H9 (cell line): Measurements from ENCODE around the gene ZRSR2. TPM values are rescaled to one million over a fixed set of nuclear protein-coding genes. Genes with fewer than 3 reads are reported as not detected.

Source experiments
- DNase-seq: peaks from one replicate; pipeline ENCODE4 v3.0.0-alpha.2; 2017
- H2AFZ ChIP-seq: one replicate; pipeline ENCODE4 v1.6.1; 2013; ENCODE audit warnings: mild to moderate bottlenecking, low read length, control low read depth, moderate library complexity
- H2AK5ac ChIP-seq: 2 replicates; pipeline ENCODE4 v1.6.1; 2013; ENCODE audit warnings: low read length, control low read depth, mixed read lengths; ENCODE audit not compliant: insufficient read length
- H2BK120ac ChIP-seq: one replicate; pipeline ENCODE4 v1.6.1; 2013; ENCODE audit warnings: low read depth, mild to moderate bottlenecking, low read length, control low read depth, inconsistent platforms; ENCODE audit not compliant: poor library complexity, severe bottlenecking
- H2BK12ac ChIP-seq: 2 replicates; pipeline ENCODE4 v1.6.1; 2013; ENCODE audit warnings: low read length, control low read depth, mixed read lengths, low read depth; ENCODE audit not compliant: insufficient read length
- H2BK15ac ChIP-seq: 2 replicates; pipeline ENCODE4 v1.6.1; 2013; ENCODE audit warnings: low read depth, low read length, control low read depth
- H2BK20ac ChIP-seq: one replicate; pipeline ENCODE4 v1.6.1; 2013; ENCODE audit warnings: low read depth, mild to moderate bottlenecking, low read length, control low read depth, inconsistent platforms; ENCODE audit not compliant: poor library complexity, severe bottlenecking
- H2BK5ac ChIP-seq: 2 replicates; pipeline ENCODE4 v1.6.1; 2013; ENCODE audit warnings: low read length, control low read depth, mixed read lengths; ENCODE audit not compliant: insufficient read length
- H3K14ac ChIP-seq: 2 replicates; pipeline ENCODE4 v1.6.1; 2013; ENCODE audit warnings: low read length, control low read depth; ENCODE audit not compliant: insufficient read depth
- H3K18ac ChIP-seq: 2 replicates; pipeline ENCODE4 v1.6.1; 2013; ENCODE audit warnings: low read depth, mild to moderate bottlenecking, mixed read lengths, low read length, control low read depth; ENCODE audit not compliant: insufficient read length
- H3K23ac ChIP-seq: 2 replicates; pipeline ENCODE4 v1.6.1; 2013; ENCODE audit warnings: low read length, control low read depth, mixed read lengths, low read depth; ENCODE audit not compliant: insufficient read length
- H3K23me2 ChIP-seq: 2 replicates; pipeline ENCODE4 v1.6.1; 2013; ENCODE audit warnings: low read depth, mild to moderate bottlenecking, mixed read lengths, low read length, control low read depth; ENCODE audit not compliant: insufficient read length, poor library complexity, severe bottlenecking
- H3K27ac ChIP-seq: 2 replicates; pipeline ENCODE4 v1.5.1; 2013; ENCODE audit warnings: low read length, control low read depth, mixed read lengths, low read depth; ENCODE audit not compliant: insufficient read length
- H3K27me3 ChIP-seq: 2 replicates; pipeline ENCODE4 v1.6.1; 2013; ENCODE audit warnings: low read length, control low read depth, inconsistent platforms; ENCODE audit not compliant: insufficient read depth
- H3K4ac ChIP-seq: 2 replicates; pipeline ENCODE4 v1.6.1; 2013; ENCODE audit warnings: low read depth, mild to moderate bottlenecking, control low read depth, inconsistent platforms, low read length, moderate library complexity
- H3K4me1 ChIP-seq: 2 replicates; pipeline ENCODE4 v1.6.1; 2013; ENCODE audit warnings: low read length, control low read depth, inconsistent platforms; ENCODE audit not compliant: insufficient read depth
- H3K4me2 ChIP-seq: 2 replicates; pipeline ENCODE4 v1.6.1; 2013; ENCODE audit warnings: low read length, control low read depth, mixed read lengths; ENCODE audit not compliant: insufficient read length, insufficient read depth
- H3K56ac ChIP-seq: 2 replicates; pipeline ENCODE4 v1.6.1; 2013; ENCODE audit warnings: low read depth, mild to moderate bottlenecking, mixed read lengths, low read length, control low read depth; ENCODE audit not compliant: insufficient read length
- H3K79me1 ChIP-seq: 2 replicates; pipeline ENCODE4 v1.6.1; 2013; ENCODE audit warnings: low read depth, mild to moderate bottlenecking, moderate library complexity, low read length, control low read depth, inconsistent platforms; ENCODE audit not compliant: insufficient read depth, poor library complexity, severe bottlenecking
- H3K79me2 ChIP-seq: 2 replicates; pipeline ENCODE4 v1.6.1; 2013; ENCODE audit warnings: low read length, control low read depth, inconsistent platforms; ENCODE audit not compliant: insufficient read depth
- H3K9ac ChIP-seq: 2 replicates; pipeline ENCODE4 v1.6.1; 2013; ENCODE audit warnings: low read length, control low read depth, mixed read lengths; ENCODE audit not compliant: insufficient read length; ENCODE audit errors: extremely low read depth
- H3K9me3 ChIP-seq: one replicate; pipeline ENCODE4 v1.6.1; 2013; ENCODE audit warnings: low read depth, low read length, inconsistent platforms; ENCODE audit not compliant: control insufficient read depth
- H3T11ph ChIP-seq: one replicate; pipeline ENCODE4 v1.6.1; 2013; ENCODE audit warnings: mild to moderate bottlenecking, low read length, control low read depth, inconsistent platforms
- H4K20me1 ChIP-seq: one replicate; pipeline ENCODE4 v1.6.1; 2013; ENCODE audit not compliant: control insufficient read depth, insufficient read length, insufficient read depth
- H4K5ac ChIP-seq: 2 replicates; pipeline ENCODE4 v1.6.1; 2013; ENCODE audit warnings: low read depth, mild to moderate bottlenecking, mixed read lengths, low read length, control low read depth; ENCODE audit not compliant: insufficient read length
- H4K8ac ChIP-seq: replicated peaks from 2 replicates; pipeline ENCODE4 v1.6.1; 2013; ENCODE audit warnings: low read length, control low read depth, mixed read lengths, low read depth; ENCODE audit not compliant: insufficient read length
- H4K91ac ChIP-seq: 2 replicates; pipeline ENCODE4 v1.6.1; 2013; ENCODE audit warnings: low read depth, mild to moderate bottlenecking, moderate library complexity, mixed read lengths, low read length, control low read depth; ENCODE audit not compliant: insufficient read length
- H3K27ac Mint-ChIP-seq, 3 experiments: 2 replicates in 2 of 3; 3 replicates in 1 of 3; pipeline ENCODE4 v1.8.0; 2020 to 2021; ENCODE audit warnings: mixed read lengths in 3 of 3, mild to moderate bottlenecking in 1 of 3, moderate library complexity in 1 of 3
- H3K27me3 Mint-ChIP-seq: 2 replicates; pipeline ENCODE4 v1.8.0; 2021; ENCODE audit warnings: low read depth, mild to moderate bottlenecking, moderate library complexity, mixed read lengths
- H3K36me3 Mint-ChIP-seq, 3 experiments: 2 replicates in 2 of 3; 3 replicates in 1 of 3; pipeline ENCODE4 v1.8.0; 2020 to 2021; ENCODE audit warnings: low read depth in 3 of 3, mixed read lengths in 3 of 3; ENCODE audit not compliant: insufficient read depth in 1 of 3
- H3K4me1 Mint-ChIP-seq, 2 experiments: 2 replicates each; pipeline ENCODE4 v1.8.0; 2020; ENCODE audit warnings: mixed read lengths in 2 of 2
- H3K4me3 Mint-ChIP-seq, 2 experiments: 2 replicates in 1 of 2; 3 replicates in 1 of 2; pipeline ENCODE4 v1.8.0; 2020 to 2021; ENCODE audit warnings: mild to moderate bottlenecking in 2 of 2, mixed read lengths in 2 of 2, moderate library complexity in 1 of 2
- H3K9me3 Mint-ChIP-seq, 2 experiments: 2 replicates in 1 of 2; 3 replicates in 1 of 2; pipeline ENCODE4 v1.8.0; 2020; ENCODE audit warnings: mild to moderate bottlenecking in 2 of 2, mixed read lengths in 2 of 2, moderate library complexity in 1 of 2
- WGBS: extraction: QIAGEN DNeasy Blood & Tissue Kit; methylation state at CpG from one replicate; pipeline ENCODE4 v1.1.7; 2013; ENCODE audit warnings: missing lambda C conversion rate, low lambda C conversion rate, mixed read lengths; ENCODE audit not compliant: insufficient read length; ENCODE audit errors: extremely low coverage; 5-methylcytosine and 5-hydroxymethylcytosine counted together
- total RNA-seq: library from RNA; stranded (reverse); gene quantifications from 2 replicates; pipeline ENCODE4 v1.2.1, GENCODE V29; 2021
- TF ChIP-seq, protein P1 (sequence below): fragments of 200-600 bp; sonication (generic); conservative IDR thresholded peaks from 3 replicates; pipeline ENCODE4 v1.8.0; 2021; ENCODE audit warnings: antibody characterized with exemption, mild to moderate bottlenecking

ZRSR2 gene
- total RNA-seq, 1 experiment from 2014 or later = 21.1 TPM

DNA sequence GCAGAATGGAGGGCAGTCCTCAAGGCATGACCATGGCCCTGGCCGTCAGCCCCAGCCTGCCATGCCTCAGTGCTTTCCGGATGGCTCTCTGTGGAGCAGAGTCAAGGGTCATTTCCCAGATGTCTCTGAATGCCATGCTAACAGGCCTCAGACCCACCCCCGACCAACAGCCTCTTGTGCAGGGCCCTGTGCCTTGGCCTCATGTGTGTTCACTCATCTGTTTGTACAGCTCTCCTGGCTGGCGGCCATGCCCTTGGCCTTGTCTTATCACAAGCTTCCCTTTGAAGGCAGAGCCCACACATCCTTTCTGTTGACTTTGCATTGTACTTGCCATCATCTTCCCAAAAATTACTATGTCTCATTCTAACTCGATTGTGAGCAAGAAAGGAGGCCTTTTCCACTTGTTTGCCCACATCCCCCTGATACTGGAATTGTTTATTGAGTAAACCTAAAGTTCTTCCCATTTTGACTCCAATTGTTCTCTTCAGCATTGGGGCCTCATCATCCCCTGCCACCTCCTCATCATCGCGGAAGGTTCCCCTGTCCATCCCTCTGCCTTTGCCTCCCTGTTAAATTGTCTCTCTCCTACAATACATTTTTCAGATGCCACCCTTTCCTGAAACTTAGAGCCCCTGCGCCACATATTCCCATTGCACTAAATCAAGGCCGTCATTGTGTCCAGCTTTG is 46.0 kb upstream of the ZRSR2 start:
- Histone ChIP-seq H3K4ac (no peak overlapping the region), H3K4me2 (no peak overlapping the region), H2AFZ (no peak overlapping the region), H3T11ph (no peak overlapping the region), H3K27me3 (no peaks in the 10 kb centered on the region), H4K5ac (no peak overlapping the region), H4K20me1 (no peaks in the 10 kb centered on the region), H3K4me1 (peaks cover 3% of the 10 kb centered on the region; the same call in 1 of the 2 replicates), H4K8ac (no peak overlapping the region), H3K79me2 (no peaks in the 10 kb centered on the region), H3K18ac (no peak overlapping the region), H2BK20ac (no peak overlapping the region), H2BK12ac (no peak overlapping the region), H3K14ac (no peak overlapping the region), H3K27ac (no peak overlapping the region), H3K9ac (no peak overlapping the region), H2AK5ac (no peak overlapping the region), H2BK15ac (no peak overlapping the region), H3K23ac (no peak overlapping the region), H3K56ac (no peak overlapping the region), H2BK120ac (no peak overlapping the region), H4K91ac (no peak overlapping the region), H3K23me2 (no peaks in the 10 kb centered on the region), H2BK5ac (no peak overlapping the region), H3K9me3 (no peaks in the 10 kb centered on the region), H3K79me1 (no peaks in the 10 kb centered on the region)
- H3K36me3 Mint-ChIP-seq = peaks cover 0 to 6% (median 3%) of the 10 kb centered on the region in 3 experiments; a peak in 4 of 7 replicates
- peaks cover 10% of the 10 kb centered on the region for H3K27me3 Mint-ChIP-seq
- peak overlapping the region in 1 of 3 experiments; percentile 38; a peak in 1 of 7 replicates for H3K27ac Mint-ChIP-seq
- TF ChIP-seq, protein P1, sequence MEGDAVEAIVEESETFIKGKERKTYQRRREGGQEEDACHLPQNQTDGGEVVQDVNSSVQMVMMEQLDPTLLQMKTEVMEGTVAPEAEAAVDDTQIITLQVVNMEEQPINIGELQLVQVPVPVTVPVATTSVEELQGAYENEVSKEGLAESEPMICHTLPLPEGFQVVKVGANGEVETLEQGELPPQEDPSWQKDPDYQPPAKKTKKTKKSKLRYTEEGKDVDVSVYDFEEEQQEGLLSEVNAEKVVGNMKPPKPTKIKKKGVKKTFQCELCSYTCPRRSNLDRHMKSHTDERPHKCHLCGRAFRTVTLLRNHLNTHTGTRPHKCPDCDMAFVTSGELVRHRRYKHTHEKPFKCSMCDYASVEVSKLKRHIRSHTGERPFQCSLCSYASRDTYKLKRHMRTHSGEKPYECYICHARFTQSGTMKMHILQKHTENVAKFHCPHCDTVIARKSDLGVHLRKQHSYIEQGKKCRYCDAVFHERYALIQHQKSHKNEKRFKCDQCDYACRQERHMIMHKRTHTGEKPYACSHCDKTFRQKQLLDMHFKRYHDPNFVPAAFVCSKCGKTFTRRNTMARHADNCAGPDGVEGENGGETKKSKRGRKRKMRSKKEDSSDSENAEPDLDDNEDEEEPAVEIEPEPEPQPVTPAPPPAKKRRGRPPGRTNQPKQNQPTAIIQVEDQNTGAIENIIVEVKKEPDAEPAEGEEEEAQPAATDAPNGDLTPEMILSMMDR = no peak
- peaks cover 32 to 41% of the 10 kb centered on the region in 2 experiments for H3K4me1 Mint-ChIP-seq
- H3K4me3 Mint-ChIP-seq = no peak overlapping the region
- no CpG with 5 or more reads among the region's 9 CpGs for WGBS
- no peak for DNase-seq
- H3K9me3 Mint-ChIP-seq = no peaks in the 10 kb centered on the region
